A673 (cell line): ENCODE data around the gene FZD4. TPM values are rescaled to one million over a fixed set of nuclear protein-coding genes. Genes with fewer than 3 reads are reported as not detected.

Experiments
- BruUV-seq: library from RNA; stranded (reverse); fragments of 400-500 nt; replicated peaks from 2 replicates; lab custom pipeline; 2021; lab: Mats Ljungman, UMichigan
- CTCF ChIA-PET: fragments of 300-600 bp; sonication (Branson Sonifier 250); formaldehyde crosslinking; loops from one replicate; lab custom pipeline; 2022; ENCODE audit warnings: antibody characterized with exemption; lab: Charles Lee
- POLR2A ChIA-PET: fragments of 300-600 bp; sonication (Branson Sonifier 250); formaldehyde crosslinking; loops from one replicate; lab custom pipeline; 2022; ENCODE audit warnings: antibody characterized with exemption; ENCODE audit not compliant: low non-redundant PET; lab: Charles Lee
- DNase-seq: peaks from one replicate; pipeline ENCODE4 v3.0.0-alpha.2; 2015; ENCODE audit warnings: low spot score
- H3K27ac ChIP-seq: fragments of 200-600 bp; sonication (generic); 2 replicates; pipeline ENCODE4 v1.5.1; 2016; ENCODE audit warnings: mixed run types, low read depth, mild to moderate bottlenecking, mixed read lengths, antibody characterized with exemption, low read length; ENCODE audit not compliant: poor library complexity, severe bottlenecking
- H3K27me3 ChIP-seq: fragments of 200-600 bp; sonication (generic); replicated peaks from 2 replicates; pipeline ENCODE4 v1.6.1; 2017; ENCODE audit warnings: mixed run types, low read depth, mild to moderate bottlenecking, mixed read lengths, antibody characterized with exemption, low read length; ENCODE audit not compliant: insufficient read depth, poor library complexity
- H3K36me3 ChIP-seq: fragments of 200-600 bp; sonication (generic); 2 replicates; pipeline ENCODE4 v1.6.1; 2016; ENCODE audit warnings: mixed run types, mild to moderate bottlenecking, mixed read lengths, antibody characterized with exemption, low read length; ENCODE audit not compliant: insufficient read depth, poor library complexity, severe bottlenecking
- H3K4me1 ChIP-seq: fragments of 200-600 bp; sonication (generic); 2 replicates; pipeline ENCODE4 v1.6.1; 2017; ENCODE audit warnings: mixed run types, mild to moderate bottlenecking, mixed read lengths, antibody characterized with exemption, low read length; ENCODE audit not compliant: insufficient read depth, poor library complexity, severe bottlenecking
- H3K4me3 ChIP-seq: fragments of 200-600 bp; sonication (generic); 2 replicates; pipeline ENCODE4 v1.5.1; 2016; ENCODE audit warnings: low read depth, mixed run types, mild to moderate bottlenecking, mixed read lengths, low read length; ENCODE audit not compliant: poor library complexity, severe bottlenecking
- H3K9me3 ChIP-seq: fragments of 200-600 bp; sonication (generic); 2 replicates; pipeline ENCODE4 v1.6.1; 2016; ENCODE audit warnings: mixed run types, low read depth, mild to moderate bottlenecking, mixed read lengths, antibody characterized with exemption, low read length; ENCODE audit not compliant: poor library complexity, severe bottlenecking
- EZH2 ChIP-seq: fragments of 200-600 bp; sonication (generic); IDR thresholded peaks from 2 replicates; pipeline ENCODE4 v1.6.1; 2017; ENCODE audit warnings: borderline replicate concordance, low read depth, mild to moderate bottlenecking, mixed read lengths, antibody characterized with exemption, low read length; ENCODE audit not compliant: poor library complexity, severe bottlenecking
- intact Hi-C: fragments of 100-400 bp; cut with micrococcal nuclease; formaldehyde crosslinking; loops from one replicate; pipeline ENCODE4 v1.10.0; 2022; ENCODE audit not compliant: unreplicated experiment
- total RNA-seq: library from RNA; stranded (reverse); gene quantifications from 2 replicates; pipeline ENCODE4 v1.2.3, GENCODE V29; 2021
- TF ChIP-seq, protein P1 (sequence below): fragments of 300-800, 200-600 bp; sonication (generic); conservative IDR thresholded peaks from 2 replicates; pipeline ENCODE4 v1.5.1; 2017; ENCODE audit warnings: low read depth, mild to moderate bottlenecking, antibody characterized with exemption, low read length, moderate library complexity, mixed read lengths

FZD4 gene
- total RNA-seq, 1 experiment from 2014 or later = 89.1 TPM

DNA sequence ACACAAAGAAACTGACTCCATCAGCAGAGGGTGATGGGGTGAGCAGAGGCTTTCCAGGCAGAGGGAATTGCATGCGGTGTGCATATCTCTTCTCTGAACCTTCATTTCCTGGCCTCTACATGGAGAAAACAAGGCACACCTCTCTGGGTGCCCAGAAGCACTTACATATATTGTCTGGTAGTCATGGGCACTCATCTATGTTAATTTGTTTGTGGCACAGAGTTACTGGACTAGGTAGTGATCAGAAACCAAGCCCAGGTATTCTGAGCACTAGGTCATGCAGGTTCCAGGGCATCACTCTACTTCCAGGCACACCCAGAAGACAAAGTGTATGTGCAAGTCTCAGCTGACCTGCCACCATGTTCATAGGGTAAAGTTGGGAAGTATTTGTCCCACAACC is 56.5 kb downstream of the FZD4 start:
- Histone ChIP-seq H3K27me3 (no peaks in the 10 kb centered on the region), H3K9me3 (no peaks in the 10 kb centered on the region), H3K4me3 (no peak overlapping the region), H3K4me1 (peaks cover 13% of the 10 kb centered on the region), H3K36me3 (no peaks in the 10 kb centered on the region), H3K27ac (no peak overlapping the region)
- BruUV-seq = no TSS peak
- ChIA-PET CTCF (no interaction called here), POLR2A (no interaction called here)
- intact Hi-C loops = no loop called here
- no peak for DNase-seq
- TF ChIP-seq, protein P1, sequence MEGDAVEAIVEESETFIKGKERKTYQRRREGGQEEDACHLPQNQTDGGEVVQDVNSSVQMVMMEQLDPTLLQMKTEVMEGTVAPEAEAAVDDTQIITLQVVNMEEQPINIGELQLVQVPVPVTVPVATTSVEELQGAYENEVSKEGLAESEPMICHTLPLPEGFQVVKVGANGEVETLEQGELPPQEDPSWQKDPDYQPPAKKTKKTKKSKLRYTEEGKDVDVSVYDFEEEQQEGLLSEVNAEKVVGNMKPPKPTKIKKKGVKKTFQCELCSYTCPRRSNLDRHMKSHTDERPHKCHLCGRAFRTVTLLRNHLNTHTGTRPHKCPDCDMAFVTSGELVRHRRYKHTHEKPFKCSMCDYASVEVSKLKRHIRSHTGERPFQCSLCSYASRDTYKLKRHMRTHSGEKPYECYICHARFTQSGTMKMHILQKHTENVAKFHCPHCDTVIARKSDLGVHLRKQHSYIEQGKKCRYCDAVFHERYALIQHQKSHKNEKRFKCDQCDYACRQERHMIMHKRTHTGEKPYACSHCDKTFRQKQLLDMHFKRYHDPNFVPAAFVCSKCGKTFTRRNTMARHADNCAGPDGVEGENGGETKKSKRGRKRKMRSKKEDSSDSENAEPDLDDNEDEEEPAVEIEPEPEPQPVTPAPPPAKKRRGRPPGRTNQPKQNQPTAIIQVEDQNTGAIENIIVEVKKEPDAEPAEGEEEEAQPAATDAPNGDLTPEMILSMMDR = no peak
- no peak for TF ChIP-seq EZH2

DNA sequence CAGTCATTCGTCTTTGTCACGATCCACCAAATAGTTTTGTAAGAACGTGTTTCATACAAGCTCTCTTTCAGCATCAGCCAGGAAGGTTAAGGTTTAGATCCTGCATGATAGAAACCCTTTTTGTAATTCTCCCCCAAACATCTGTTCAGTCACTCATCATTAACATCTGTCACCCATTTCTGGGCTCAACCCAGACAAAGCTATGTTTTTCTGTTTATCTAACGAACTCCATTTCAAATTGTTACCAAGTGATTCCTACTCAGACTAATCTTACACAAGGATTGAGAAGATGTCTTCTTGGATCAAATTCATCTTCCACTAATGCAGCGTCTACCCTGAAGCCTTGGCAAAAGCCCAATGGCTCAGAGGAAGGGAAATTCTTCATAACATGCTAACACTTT is 58.8 kb downstream of the FZD4 start:
- no peak overlapping the region for H3K4me3 ChIP-seq
- ChIA-PET CTCF (no interaction called here), POLR2A (no interaction called here)
- TF ChIP-seq, protein P1 = no peak
- TF ChIP-seq EZH2 = no peak
- no TSS peak for BruUV-seq
- H3K4me1 ChIP-seq = peaks cover 20% of the 10 kb centered on the region
- no peaks in the 10 kb centered on the region for H3K9me3 ChIP-seq
- peak; percentile 17 for DNase-seq
- H3K36me3 ChIP-seq = no peaks in the 10 kb centered on the region
- no peaks in the 10 kb centered on the region for H3K27me3 ChIP-seq
- intact Hi-C loops = no loop called here
- H3K27ac ChIP-seq = no peak overlapping the region

Other genes with a start within 250 kb of the FZD4 start
- 9.4 and 12.1 TPM in 2 replicates for gene PRSS23, start 154.9 kb downstream of the FZD4 start, total RNA-seq
- gene TMEM135, start 82.5 kb upstream of the FZD4 start, total RNA-seq = 70.3 and 86.7 TPM in 2 replicates